Hematopoietic multipotent progenitor cell (in vitro differentiated cells): ENCODE measurements around the gene OBI1. TPM values are rescaled to one million over a fixed set of nuclear protein-coding genes. Genes with fewer than 3 reads are reported as not detected.

ENCODE experiments used
- DNase-seq, 3 donors: peaks; one replicate each; pipeline ENCODE4 v3.0.0-alpha.2; 2011 to 2015; ENCODE audit warnings: low read depth in 2 of 3, low spot score in 2 of 3
- total RNA-seq: library from RNA; depleted of rRNA; stranded (reverse); fragments of >200 nt; gene quantifications from one replicate; pipeline ENCODE4 v1.2.3, GENCODE V29; 2012

Gene OBI1
- total RNA-seq, 1 donor: 3.8 TPM

DNA sequence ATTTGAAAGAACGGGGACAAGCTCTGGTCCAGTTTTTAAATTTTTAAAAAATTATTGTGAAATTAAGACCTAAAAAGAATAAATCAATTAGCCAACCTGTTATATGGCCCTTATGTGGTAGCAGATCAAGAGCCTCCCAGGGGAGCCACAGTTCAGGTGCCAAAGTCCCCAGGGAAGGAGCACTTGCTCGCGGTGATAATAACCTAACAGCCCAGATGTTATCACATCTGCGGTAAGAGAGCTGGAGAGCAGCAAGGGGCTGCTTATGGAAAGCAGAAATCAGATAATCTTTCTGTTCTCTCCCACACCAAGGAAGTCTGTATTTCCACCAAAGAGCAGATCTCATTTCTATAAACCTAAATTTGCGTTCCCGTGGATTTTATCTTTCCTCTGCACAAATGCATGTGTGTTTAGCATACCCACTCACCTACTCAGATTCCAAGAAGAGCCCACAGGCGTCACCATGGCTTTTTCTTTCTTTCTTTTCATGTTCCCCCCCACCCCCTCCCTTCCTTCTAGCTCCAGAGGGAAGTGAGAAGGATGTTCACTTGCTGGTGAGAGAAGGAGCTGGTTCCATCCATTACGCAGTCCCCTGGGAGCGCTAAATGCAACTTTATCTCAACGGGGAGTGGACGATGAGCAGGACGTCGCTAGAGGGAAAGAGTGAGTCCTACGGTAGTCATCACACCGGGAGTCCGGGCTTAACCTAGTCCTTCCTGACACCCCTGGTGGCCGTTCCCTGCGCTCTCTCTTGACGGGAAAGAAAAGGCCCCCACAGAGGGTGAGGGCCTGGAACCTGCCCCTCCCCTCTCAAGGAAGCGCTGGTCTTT lies 54.0 kb downstream of the OBI1 start:
- peak in 1 of 3 donors; percentile 10 for DNase-seq

DNA sequence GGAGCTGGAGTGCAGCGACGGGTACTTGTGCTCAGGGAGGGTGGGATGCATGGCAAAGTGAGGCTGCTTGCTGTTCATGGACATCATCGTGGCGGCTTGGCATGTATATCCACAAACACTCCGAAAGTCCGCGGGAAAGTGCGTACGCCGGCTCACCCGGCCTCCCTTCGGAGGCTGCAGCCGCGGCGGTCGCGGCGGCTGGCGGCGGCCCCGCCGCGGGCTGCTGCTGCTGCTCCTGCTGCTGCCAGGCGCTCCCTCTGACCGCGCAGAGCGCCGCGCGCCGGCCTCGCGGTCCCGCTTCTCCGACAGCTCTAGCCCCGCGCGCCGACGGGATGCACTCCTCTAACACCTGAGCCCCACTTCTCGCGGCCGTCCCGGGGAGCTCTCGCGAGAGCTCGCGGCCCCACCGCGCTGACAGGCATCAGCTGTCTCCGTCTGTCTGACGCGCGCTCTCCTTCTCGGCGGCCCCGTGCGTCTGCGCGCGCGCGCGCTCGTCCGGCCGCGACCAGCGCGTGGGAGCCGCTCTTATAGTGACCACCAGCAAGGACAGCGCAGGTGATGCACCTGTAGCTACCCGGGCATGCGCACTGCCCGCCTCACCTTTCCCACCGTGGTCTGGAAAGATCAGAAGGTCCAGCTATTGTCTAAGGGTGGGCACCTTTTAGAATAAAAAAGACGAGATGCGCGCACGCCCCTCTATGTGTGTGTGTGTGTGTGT lies 55.6 kb downstream of the OBI1 start, which contains the start of gene POU4F1:
TSS of gene POU4F1 (minus strand) at position 313 of the 718 bp plus-strand sequence. CDS start at position 87, 226 bp downstream.
- DNase-seq: peak in 2 of 3 donors; percentile 57 to 65

GRCh38 chr13:78602561-78603239 lies 56.3 kb downstream of the OBI1 start:
- DNase-seq: peak in 2 of 3 donors; percentile 37 to 39

- no peak for DNase-seq
These were observed 56.9 kb downstream of the OBI1 start for GRCh38 chr13:78601874-78602560.

GRCh38 chr13:78601124-78601873 lies 57.7 kb downstream of the OBI1 start:
- peak in 2 of 3 donors; percentile 45 to 47 for DNase-seq

DNA sequence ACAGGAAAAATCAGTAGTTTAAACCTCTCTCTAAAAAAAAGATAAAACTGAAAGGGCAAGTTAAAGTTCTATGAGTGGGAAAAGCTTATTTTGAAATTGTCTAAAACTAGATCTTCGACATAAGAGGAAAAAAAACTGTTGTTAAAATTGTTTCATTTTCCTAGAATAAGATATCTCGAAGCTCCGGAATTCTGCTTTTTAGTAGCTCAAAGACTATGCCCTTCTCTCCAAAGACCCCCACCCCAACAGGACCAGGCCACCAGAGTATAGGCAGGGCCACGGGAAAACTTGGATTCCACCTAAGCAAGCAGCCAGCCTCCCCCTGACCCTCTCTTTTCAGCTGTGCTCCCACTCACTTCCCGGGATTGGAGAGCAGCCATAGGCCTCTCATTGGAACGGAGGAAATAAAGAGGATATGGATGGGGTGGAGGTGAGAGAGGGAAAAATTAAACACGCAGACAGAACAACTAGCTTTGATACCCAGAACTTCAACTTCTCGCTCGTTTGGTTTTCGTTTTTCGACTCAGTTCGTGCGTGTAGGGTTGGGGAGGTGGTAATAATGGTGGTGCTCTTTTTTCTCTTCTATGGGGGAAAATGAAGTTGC lies 58.6 kb downstream of the OBI1 start:
- DNase-seq: peak in 1 of 3 donors; percentile 15

- peak in 2 of 3 donors; percentile 41 to 45 for DNase-seq
These were observed 59.2 kb downstream of the OBI1 start for GRCh38 chr13:78599645-78600279.

DNA sequence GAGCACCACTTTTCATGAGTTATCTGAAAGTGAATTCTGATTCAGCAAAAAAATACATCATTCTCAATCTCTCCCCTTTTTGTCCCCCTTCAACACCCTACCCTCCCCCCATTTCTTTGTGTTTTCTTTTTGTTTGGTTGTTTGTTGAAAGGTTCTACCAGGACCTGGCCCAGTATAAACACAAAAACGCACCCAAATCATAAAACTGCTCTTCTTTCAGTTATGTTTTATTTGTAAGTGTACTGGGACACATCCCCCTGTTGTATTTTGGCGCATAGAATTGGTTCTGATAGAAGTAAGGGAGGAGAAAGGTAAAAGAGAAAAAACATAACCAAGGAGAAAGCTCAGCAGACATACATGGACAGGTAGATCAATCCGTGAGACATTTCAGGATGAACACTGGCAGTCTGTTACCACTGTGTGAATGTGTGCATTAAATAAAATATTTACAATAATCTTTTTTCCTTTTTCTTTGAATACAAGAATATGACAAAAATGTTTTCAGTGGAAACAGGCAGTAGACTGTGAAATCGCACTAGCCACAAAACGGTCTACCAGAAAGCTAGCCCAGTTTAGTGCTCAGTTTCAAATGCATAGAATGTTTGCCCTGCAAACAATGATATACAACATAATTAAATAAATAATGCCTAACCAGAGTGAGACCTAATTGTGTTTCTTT lies 59.9 kb downstream of the OBI1 start:
- no peak for DNase-seq

DNA sequence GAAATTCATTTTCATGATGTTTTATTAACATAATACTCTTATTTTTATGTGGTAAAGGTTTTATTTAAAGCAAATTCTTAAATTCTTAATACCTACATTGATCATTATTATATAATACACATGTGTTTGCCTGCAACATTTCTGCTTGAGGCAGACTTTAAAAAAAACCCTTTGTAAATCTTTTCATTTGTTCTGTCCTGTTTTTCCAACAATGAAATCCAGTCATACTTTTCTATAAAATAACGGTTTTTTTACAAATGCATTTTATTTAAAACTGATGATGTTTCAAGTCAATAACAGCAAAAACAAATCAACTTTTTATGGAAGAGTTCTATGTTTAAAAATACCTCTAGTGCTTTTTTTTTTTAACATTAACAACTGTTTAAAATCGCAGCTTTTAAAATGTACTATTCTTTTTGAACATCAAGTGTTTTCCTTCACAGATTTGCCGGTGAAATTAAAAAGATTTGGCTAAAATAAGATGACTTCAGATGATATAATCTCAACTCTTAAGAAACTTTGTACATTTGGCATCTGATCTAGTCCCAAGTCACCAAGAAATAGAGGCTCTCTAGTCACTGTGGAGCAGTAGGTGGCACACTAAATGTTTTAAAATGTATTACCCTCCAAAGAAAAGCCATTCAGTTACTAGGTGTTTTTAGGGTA lies 60.7 kb downstream of the OBI1 start:
- peak in 2 of 3 donors; percentile 46 to 47 for DNase-seq

DNA sequence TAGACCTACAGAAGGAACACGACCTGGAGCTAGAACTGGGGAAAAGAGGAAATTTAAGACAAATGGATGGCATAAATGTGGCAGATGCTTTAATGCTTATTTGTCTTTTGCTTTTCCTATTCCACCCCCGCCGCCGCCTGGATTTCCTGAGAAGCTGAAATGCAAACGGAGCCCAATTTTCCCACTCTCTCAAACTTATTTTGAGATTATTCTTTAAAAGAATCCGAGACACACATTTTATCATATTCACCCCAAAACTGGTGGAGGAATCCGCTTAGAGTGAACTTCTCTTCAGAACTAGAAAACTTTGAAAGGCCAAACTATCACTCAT lies 61.4 kb downstream of the OBI1 start:
- peak in 2 of 3 donors; percentile 35 to 41 for DNase-seq

GRCh38 chr13:78596736-78597601 lies 62.0 kb downstream of the OBI1 start:
- peak in 2 of 3 donors; percentile 34 to 35 for DNase-seq

- peak in 2 of 3 donors; percentile 34 to 35 for DNase-seq
These were observed 62.6 kb downstream of the OBI1 start for GRCh38 chr13:78596399-78596735.

DNA sequence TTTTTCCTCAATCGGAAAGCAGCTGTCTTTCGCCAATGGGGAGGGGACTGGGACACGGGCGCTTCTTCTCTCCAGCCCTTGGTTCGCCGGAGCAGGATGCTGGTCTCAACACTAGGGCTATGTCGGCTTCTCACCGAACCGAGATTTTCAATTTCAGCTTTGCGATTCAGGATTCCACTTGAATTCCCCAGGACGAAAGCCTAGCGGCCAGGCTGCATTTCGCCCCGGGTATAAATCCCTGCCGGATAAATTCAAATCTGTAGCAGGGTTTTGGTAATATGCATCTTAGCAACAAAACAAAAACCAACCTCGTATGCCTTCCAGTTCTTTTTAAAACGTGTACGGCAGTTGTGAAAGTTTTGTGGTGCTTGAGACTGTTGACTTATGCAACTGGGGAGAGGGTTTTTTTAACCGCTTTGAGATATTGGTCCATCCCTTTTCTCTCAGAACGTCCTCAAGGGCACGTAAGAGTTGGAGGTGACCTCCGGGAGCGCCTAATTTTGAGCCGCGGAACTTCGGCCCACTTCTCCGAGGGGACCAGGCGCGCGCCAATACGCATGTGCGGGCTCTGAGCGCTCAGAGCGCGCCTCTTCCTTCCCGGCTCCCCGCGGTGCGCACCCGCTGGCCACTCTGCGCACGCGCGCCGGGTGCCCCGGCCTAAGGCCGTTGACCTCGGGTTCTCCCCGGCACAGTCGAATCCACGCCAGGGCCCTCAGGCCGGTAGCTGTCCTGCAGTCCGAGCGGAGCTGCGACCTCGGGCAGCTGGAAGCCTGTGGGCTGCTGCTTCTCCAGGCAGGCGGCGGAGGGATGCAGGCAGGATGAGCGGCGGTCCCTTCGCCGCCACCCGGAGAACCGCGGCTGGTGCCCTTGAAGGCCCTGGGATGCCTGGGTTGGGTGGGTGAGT lies 63.2 kb downstream of the OBI1 start:
- peak in 1 of 3 donors; percentile 27 for DNase-seq

DNA sequence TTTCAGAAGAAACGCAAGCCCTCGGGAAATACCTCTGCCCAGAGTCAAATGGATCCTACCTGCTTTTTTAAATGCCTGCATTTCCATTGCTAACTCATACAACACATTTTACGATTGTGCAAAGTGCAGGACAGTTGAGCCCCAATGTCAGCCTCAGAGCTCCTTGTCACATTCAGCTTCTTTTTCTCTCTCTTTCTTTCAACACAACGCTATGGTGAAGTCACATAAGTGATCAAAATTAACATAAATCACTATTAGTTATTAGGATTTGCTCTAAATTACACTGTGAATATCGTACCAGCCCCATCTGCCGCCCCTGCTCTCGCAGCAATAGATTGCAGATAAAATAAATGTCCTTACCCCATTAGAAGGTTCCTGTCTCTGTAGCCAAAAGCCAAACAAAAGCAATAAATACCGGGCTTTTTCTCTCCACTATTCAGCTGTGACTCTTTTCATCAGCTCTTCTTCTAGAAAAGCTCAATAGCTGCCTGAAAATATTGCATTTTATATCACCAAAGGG lies 64.4 kb downstream of the OBI1 start:
- DNase-seq: peak in 1 of 3 donors; percentile 33

DNA sequence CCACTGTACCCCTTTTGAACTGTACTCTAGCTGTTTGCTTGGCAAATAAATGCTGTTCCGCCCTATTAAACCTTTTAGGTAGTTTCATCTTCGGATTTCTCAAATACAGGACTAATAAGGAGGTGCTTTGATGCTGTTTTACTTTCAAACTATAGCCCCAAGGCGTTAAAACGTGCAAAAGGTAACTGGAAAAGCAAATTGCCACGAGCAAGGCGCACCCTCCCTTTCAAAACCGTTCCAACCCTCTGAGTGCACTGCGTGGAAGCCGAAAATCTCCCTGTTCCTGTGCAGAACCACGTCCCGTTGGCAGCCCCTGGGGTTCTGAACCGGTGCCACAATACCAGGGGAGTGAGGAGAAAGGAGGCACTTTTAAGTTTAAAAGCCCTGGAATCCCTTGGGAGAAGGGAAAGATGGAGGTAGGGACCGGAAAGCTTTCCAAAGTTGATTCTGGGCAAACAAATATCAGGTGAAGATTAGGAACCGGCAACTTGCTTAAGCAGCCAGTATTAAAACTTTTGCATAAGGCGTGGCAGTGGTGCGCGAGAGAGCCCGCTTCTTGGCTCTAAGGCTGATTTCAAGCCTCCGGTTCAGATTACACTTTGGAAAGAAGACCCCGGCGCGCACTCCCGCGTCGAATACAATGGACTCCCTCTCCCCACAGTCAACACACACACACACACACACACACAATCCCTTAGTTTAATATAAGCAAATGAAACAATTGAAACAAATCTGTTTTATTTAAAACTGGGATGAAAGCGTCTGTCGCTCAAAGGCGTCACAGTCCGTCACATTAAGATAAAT lies 65.1 kb downstream of the OBI1 start:
- peak in 1 of 3 donors; percentile 24 for DNase-seq
